ENCODE results near the gene APP.

DNA sequence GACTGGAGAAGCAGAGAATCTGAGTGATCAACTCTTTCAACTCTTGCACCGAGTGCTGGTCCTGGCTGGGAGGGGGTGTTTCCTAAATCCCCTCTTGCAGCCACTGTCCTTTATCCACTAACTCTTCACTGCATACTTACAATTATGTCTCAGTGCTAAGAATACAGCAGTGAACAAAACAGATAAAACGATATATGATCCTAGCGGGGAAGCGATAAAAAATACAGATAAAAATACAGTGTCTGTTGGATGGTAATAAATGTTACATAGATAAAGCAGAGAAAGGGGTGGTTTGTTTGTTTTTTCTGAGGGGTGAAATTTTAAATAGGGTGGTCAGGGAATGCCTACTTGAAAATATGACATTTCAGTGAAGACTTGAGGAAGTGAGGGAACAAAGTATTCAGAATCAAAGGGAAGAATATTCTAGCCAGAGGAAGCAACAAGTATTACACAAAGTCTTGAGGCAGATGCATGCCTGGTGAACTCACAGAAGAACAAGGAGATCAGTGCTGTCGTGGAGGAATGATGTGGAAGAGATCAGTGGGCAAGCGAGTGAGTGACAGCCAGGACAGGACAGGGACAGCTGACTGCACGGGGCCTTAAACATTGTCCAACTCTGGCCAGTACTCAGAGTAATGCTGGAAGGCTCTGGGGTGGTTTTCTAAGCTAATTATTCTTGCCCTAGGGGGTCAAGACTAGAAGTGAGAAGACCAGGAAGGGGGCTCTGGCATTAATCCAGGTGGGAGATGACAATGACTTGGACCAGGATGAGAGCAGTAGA is 110.0 kb downstream of the APP start:
- TF ChIP-seq, protein P1, sequence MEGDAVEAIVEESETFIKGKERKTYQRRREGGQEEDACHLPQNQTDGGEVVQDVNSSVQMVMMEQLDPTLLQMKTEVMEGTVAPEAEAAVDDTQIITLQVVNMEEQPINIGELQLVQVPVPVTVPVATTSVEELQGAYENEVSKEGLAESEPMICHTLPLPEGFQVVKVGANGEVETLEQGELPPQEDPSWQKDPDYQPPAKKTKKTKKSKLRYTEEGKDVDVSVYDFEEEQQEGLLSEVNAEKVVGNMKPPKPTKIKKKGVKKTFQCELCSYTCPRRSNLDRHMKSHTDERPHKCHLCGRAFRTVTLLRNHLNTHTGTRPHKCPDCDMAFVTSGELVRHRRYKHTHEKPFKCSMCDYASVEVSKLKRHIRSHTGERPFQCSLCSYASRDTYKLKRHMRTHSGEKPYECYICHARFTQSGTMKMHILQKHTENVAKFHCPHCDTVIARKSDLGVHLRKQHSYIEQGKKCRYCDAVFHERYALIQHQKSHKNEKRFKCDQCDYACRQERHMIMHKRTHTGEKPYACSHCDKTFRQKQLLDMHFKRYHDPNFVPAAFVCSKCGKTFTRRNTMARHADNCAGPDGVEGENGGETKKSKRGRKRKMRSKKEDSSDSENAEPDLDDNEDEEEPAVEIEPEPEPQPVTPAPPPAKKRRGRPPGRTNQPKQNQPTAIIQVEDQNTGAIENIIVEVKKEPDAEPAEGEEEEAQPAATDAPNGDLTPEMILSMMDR (IDR thresholded peaks at IDR 0.05; ENCODE audit: insufficient read depth, low read length): no peak
- TF ChIP-seq, protein P2, sequence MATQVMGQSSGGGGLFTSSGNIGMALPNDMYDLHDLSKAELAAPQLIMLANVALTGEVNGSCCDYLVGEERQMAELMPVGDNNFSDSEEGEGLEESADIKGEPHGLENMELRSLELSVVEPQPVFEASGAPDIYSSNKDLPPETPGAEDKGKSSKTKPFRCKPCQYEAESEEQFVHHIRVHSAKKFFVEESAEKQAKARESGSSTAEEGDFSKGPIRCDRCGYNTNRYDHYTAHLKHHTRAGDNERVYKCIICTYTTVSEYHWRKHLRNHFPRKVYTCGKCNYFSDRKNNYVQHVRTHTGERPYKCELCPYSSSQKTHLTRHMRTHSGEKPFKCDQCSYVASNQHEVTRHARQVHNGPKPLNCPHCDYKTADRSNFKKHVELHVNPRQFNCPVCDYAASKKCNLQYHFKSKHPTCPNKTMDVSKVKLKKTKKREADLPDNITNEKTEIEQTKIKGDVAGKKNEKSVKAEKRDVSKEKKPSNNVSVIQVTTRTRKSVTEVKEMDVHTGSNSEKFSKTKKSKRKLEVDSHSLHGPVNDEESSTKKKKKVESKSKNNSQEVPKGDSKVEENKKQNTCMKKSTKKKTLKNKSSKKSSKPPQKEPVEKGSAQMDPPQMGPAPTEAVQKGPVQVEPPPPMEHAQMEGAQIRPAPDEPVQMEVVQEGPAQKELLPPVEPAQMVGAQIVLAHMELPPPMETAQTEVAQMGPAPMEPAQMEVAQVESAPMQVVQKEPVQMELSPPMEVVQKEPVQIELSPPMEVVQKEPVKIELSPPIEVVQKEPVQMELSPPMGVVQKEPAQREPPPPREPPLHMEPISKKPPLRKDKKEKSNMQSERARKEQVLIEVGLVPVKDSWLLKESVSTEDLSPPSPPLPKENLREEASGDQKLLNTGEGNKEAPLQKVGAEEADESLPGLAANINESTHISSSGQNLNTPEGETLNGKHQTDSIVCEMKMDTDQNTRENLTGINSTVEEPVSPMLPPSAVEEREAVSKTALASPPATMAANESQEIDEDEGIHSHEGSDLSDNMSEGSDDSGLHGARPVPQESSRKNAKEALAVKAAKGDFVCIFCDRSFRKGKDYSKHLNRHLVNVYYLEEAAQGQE (IDR thresholded peaks at IDR 0.05; ENCODE audit: insufficient replicate concordance, low read depth): no peak
